ENCODE data around the gene GJB4.

- TF ChIP-seq MAX (IDR thresholded peaks at IDR 0.05) (no peak), TAF1 (IDR thresholded peaks at IDR 0.05; ENCODE audit: low read depth) (no peak), NFIC (IDR thresholded peaks at IDR 0.05) (no peak), EGR1 (IDR thresholded peaks at IDR 0.05) (no peak), CEBPB (IDR thresholded peaks at IDR 0.05) (no peak), EP300 (IDR thresholded peaks at IDR 0.05; ENCODE audit: borderline replicate concordance) (no peak), TCF12 (IDR thresholded peaks at IDR 0.05; ENCODE audit: low read depth) (no peak), FOXM1 (IDR thresholded peaks at IDR 0.05; ENCODE audit: borderline replicate concordance, low read depth) (no peak), YY1 (IDR thresholded peaks at IDR 0.05; ENCODE audit: low read depth) (no peak), TEAD4 (IDR thresholded peaks at IDR 0.05) (no peak), REST (IDR thresholded peaks at IDR 0.05; ENCODE audit: low read depth) (no peak), CREB1 (IDR thresholded peaks at IDR 0.05; ENCODE audit: low read depth) (no peak), ZBTB7A (IDR thresholded peaks at IDR 0.05; ENCODE audit: low read depth) (no peak), RAD21 (IDR thresholded peaks at IDR 0.05; ENCODE audit: low read depth) (no peak)
Observed at GRCh38 chr1:34713443-34713842, 46.1 kb upstream of the GJB4 start.
